ENCODE measurements around the gene ADCK1. TPM values are rescaled to one million over a fixed set of nuclear protein-coding genes. Genes with fewer than 3 reads are reported as not detected.

ADCK1 gene
- total and polyA plus RNA-seq, 9 of the 15 experiments (the other 6 are each of a cell fraction or from before 2014, with no cell fraction given) = 2.8 to 8.9 (median 4.3) TPM

DNA sequence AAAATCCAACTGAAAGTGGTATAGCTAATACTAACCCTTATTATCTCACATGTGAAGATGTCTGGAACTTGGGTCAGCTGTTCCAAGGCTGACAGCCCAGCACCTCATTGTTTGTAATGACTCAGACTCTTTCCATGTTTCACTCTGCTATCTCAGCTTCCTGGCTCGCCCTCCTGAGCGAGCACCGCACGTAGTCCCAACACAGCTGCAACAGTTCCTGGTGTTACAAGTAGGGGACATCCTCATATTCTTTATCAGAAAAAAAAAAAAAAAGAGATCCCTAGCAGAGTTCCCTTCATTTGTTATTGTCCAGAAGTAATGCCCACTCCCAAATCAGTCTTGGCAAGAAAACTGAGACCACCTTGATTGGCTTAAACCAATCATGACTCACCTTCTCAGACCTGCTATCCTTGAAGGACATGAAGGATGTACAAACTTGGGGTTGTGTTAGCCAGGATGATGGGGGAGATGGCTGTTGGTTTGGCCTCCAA, 92.5 kb downstream of the ADCK1 start (continued):
- TF ChIP-seq, protein P1, sequence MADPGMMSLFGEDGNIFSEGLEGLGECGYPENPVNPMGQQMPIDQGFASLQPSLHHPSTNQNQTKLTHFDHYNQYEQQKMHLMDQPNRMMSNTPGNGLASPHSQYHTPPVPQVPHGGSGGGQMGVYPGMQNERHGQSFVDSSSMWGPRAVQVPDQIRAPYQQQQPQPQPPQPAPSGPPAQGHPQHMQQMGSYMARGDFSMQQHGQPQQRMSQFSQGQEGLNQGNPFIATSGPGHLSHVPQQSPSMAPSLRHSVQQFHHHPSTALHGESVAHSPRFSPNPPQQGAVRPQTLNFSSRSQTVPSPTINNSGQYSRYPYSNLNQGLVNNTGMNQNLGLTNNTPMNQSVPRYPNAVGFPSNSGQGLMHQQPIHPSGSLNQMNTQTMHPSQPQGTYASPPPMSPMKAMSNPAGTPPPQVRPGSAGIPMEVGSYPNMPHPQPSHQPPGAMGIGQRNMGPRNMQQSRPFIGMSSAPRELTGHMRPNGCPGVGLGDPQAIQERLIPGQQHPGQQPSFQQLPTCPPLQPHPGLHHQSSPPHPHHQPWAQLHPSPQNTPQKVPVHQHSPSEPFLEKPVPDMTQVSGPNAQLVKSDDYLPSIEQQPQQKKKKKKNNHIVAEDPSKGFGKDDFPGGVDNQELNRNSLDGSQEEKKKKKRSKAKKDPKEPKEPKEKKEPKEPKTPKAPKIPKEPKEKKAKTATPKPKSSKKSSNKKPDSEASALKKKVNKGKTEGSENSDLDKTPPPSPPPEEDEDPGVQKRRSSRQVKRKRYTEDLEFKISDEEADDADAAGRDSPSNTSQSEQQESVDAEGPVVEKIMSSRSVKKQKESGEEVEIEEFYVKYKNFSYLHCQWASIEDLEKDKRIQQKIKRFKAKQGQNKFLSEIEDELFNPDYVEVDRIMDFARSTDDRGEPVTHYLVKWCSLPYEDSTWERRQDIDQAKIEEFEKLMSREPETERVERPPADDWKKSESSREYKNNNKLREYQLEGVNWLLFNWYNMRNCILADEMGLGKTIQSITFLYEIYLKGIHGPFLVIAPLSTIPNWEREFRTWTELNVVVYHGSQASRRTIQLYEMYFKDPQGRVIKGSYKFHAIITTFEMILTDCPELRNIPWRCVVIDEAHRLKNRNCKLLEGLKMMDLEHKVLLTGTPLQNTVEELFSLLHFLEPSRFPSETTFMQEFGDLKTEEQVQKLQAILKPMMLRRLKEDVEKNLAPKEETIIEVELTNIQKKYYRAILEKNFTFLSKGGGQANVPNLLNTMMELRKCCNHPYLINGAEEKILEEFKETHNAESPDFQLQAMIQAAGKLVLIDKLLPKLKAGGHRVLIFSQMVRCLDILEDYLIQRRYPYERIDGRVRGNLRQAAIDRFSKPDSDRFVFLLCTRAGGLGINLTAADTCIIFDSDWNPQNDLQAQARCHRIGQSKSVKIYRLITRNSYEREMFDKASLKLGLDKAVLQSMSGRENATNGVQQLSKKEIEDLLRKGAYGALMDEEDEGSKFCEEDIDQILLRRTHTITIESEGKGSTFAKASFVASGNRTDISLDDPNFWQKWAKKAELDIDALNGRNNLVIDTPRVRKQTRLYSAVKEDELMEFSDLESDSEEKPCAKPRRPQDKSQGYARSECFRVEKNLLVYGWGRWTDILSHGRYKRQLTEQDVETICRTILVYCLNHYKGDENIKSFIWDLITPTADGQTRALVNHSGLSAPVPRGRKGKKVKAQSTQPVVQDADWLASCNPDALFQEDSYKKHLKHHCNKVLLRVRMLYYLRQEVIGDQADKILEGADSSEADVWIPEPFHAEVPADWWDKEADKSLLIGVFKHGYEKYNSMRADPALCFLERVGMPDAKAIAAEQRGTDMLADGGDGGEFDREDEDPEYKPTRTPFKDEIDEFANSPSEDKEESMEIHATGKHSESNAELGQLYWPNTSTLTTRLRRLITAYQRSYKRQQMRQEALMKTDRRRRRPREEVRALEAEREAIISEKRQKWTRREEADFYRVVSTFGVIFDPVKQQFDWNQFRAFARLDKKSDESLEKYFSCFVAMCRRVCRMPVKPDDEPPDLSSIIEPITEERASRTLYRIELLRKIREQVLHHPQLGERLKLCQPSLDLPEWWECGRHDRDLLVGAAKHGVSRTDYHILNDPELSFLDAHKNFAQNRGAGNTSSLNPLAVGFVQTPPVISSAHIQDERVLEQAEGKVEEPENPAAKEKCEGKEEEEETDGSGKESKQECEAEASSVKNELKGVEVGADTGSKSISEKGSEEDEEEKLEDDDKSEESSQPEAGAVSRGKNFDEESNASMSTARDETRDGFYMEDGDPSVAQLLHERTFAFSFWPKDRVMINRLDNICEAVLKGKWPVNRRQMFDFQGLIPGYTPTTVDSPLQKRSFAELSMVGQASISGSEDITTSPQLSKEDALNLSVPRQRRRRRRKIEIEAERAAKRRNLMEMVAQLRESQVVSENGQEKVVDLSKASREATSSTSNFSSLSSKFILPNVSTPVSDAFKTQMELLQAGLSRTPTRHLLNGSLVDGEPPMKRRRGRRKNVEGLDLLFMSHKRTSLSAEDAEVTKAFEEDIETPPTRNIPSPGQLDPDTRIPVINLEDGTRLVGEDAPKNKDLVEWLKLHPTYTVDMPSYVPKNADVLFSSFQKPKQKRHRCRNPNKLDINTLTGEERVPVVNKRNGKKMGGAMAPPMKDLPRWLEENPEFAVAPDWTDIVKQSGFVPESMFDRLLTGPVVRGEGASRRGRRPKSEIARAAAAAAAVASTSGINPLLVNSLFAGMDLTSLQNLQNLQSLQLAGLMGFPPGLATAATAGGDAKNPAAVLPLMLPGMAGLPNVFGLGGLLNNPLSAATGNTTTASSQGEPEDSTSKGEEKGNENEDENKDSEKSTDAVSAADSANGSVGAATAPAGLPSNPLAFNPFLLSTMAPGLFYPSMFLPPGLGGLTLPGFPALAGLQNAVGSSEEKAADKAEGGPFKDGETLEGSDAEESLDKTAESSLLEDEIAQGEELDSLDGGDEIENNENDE (IDR thresholded peaks at IDR 0.05; ENCODE audit: low read depth, low read length) = no peak
- TF ChIP-seq FOSL1 (tag; conservative IDR thresholded peaks at IDR 0.05) (peak; percentile 84), CBX5 (IDR thresholded peaks at IDR 0.05; ENCODE audit: borderline replicate concordance, low read depth) (no peak), MAFK (IDR thresholded peaks at IDR 0.05; ENCODE audit: low read length) (peak; percentile 30; the same call in 1 of the 2 replicates), ETV5 (CRISPR knock-in tag; IDR thresholded peaks at IDR 0.05; ENCODE audit: low read depth) (0 out of 2 replicates have a peak, but pooled peaks have one; percentile 28), NCOR1 (IDR thresholded peaks at IDR 0.05) (peak; percentile 41; the same call in 1 of the 2 replicates), CXXC5 (CRISPR knock-in tag; IDR thresholded peaks at IDR 0.05) (peak; percentile 16; the same call in 1 of the 2 replicates), DACH1 (IDR thresholded peaks at IDR 0.05; ENCODE audit: partially characterized antibody) (peak; percentile 81), JUND (IDR thresholded peaks at IDR 0.05; ENCODE audit: borderline replicate concordance, low read depth, low read length) (peak; percentile 84), JUND (tag; IDR thresholded peaks at IDR 0.05; ENCODE audit: borderline replicate concordance, low read depth, low read length) (peak; percentile 86; the same call in 2 of the 3 replicates), ATF7 (IDR thresholded peaks at IDR 0.05) (peak; percentile 61; the same call in 1 of the 2 replicates)
- TF ChIP-seq, protein P2, sequence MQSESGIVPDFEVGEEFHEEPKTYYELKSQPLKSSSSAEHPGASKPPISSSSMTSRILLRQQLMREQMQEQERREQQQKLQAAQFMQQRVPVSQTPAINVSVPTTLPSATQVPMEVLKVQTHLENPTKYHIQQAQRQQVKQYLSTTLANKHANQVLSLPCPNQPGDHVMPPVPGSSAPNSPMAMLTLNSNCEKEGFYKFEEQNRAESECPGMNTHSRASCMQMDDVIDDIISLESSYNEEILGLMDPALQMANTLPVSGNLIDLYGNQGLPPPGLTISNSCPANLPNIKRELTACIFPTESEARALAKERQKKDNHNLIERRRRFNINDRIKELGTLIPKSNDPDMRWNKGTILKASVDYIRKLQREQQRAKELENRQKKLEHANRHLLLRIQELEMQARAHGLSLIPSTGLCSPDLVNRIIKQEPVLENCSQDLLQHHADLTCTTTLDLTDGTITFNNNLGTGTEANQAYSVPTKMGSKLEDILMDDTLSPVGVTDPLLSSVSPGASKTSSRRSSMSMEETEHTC (IDR thresholded peaks at IDR 0.05) = no peak

All from K562 (cell line).